IPS-18c (cell line): Measurements from ENCODE around the gene AHNAK.
"Not testable (repeated sequence)": the region's sequence is repeated elsewhere in the genome, so short reads cannot be mapped to it uniquely, and the experiment has no call there.

Experiments
- H3K4me3 ChIP-seq: 2 replicates; pipeline ENCODE4 v1.7.0; 2013; ENCODE audit warnings: low read depth, mild to moderate bottlenecking, low read length, moderate library complexity; ENCODE audit not compliant: insufficient read depth
- H3K9me3 ChIP-seq: one replicate; pipeline ENCODE4 v1.6.1; 2013; ENCODE audit warnings: mild to moderate bottlenecking, low read length, moderate library complexity; ENCODE audit not compliant: control insufficient read depth, insufficient read depth

AHNAK gene

DNA sequence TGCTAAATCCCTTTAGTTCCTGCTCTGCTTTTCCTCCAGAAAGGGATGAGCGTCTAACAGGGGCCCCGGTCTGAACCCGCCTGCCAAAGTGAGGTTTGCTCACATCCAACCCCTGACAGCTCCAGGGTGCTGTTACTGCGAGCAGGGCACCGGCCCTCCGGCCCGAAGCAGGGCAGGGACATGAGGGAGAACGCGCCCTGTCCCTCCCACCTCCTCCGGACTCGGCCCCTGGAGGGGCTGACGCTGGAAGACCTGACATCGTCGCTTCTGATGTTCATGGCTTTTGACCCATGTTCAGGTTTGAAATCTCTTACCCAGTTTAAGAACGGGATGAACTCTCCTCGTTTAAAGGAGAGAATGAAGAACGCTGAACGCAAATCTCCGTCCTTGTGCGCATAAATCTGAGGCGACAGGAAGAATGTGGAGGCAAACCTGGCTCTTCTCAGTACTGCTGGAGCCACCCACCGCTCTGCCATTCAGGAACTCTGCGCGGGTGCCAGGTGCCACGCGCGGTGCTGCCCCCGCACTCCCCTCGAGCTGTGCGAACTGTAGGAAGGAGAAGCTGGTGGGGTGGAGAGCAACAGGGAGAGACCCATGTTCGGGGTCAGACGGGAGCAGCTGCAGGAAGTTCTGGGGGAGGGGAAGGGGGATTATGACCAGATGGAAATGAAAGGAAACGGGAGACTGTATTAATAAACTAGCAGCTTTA lies 27.9 kb upstream of the AHNAK start:
- H3K9me3 ChIP-seq = no peaks in the 10 kb centered on the region
- H3K4me3 ChIP-seq = peak overlapping the region; percentile 66

DNA sequence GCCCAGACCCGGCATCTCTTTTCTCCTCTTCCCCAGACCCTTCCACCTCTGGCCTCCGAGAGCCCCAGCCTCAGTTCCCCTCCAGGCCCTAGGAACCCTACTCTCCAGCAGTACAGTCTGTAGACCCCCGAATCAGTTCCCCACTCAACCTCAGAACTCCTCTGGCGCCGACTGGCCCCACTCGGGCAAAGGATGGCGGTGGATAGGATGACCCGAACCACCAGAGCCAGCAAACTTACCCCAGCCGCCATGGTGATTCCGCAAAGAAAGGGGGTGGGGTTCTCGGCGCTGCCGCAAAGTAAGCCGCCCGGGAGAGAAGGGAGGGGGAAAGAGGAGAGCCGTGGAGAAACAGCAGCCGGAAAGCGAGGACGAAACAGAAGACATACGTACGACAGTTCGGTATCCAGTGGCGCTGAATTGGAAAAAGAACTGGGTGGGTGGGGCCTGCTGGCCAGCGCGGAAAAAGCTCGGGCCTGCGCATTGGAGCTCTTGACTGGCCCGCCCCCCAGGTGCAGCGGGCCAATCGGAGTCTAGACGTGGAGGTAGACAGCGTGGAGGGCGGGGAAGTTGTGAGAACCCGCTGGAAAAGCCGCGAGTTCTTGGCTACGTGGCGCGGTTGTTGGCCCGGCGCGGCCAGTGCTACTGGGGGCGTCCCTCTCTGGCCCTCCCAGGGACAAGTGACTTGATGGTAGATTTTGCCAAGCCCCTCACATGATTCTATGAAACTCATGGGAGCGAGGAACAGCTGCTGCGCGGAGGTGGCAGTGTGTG lies 27.2 kb upstream of the AHNAK start, which contains the start of gene EEF1G:
TSS of gene EEF1G (minus strand) at position 300 of the 771 bp plus-strand sequence. CDS start at position 251, 49 bp downstream.
- no peaks in the 10 kb centered on the region for H3K9me3 ChIP-seq
- peak within 1 kb of the TSS; percentile 89 for H3K4me3 ChIP-seq

DNA sequence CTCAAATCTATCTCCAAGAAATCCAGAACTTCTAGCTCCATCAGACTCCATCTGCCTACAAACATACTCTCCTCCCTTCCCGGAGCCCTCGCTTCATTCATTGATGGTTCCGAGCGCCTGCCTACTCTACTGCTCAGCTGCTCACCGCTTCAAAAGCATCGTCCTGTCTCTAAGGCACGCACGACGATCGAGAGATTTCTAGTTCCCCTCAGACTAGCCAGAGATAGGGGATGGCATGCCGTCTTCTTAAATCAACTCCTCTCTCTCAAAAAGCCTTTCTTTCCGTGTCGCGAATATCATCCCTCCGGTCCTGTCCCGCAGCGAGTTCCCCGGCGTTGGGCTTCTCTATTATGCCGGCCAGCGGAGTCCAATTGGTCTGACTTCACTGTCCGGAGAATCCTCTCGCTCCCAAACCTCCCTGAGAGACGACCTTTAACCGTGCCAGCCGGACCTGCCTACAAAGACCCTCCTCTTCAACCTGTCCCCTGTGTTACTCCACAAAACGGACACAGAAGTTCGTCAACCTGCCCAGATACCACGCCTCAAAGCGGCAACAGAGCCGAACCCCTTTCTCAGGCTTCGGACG lies 26.5 kb upstream of the AHNAK start:
- peak overlapping the region; percentile 89 for H3K4me3 ChIP-seq
- H3K9me3 ChIP-seq = no peaks in the 10 kb centered on the region

DNA sequence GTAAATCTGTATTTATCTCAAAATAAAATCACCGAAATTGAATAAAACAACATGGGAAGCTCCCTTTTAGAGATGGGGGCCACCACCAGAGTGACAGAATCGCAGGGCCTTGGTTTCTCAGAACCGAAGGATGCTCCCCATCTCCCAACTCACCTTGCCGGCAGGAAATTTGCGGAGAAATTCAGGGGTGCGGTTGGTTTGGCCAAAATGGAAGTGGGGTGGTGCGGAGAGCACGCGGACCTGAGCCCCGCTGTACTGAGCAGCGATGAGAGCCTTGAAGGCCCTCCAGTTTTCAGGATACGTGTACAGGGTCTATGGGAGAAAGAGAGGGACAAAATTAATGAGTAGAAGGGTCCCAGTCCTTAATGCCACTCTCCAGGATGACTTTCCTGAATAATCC lies 25.8 kb upstream of the AHNAK start:
- Histone ChIP-seq H3K9me3 (no peaks in the 10 kb centered on the region), H3K4me3 (peak overlapping the region; percentile 89)

DNA sequence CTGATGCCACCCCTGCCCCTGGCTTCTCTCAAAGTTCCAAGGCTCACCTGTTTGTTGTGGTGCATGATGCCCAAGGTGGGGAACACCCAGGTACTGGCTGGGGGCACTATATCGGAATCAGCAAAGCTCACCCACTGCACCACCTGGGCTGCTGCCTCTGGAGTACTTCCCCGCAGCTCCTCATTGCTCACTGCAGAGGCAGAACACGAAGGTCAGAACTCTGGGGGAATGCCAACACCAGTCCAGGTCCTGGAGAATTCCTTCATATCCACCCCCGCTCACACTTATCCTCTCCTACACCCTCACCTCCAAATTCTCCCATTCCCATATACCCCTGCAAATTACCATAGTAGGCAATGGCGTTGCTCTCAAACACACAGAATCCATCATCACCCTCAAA lies 24.9 kb upstream of the AHNAK start:
- not testable (repeated sequence) for H3K4me3 ChIP-seq, H3K9me3 ChIP-seq

DNA sequence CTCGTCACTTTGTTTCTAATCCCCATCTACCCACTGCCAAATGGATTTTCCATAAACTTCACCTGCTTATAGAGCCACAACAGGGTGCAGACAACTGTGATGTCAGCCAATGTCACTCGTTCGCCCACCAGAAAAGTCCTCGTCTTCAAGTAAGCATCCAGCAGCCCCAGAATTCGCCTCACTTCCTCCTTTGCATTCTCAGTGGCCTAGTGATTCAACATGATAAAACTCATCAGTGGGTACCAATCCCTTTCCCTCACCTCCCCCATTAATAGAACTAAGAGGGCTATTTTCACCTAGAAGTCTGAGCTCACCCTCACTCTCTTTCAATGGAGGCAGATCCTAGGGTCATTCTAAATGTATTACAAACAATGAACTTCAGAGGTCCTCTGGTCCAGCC lies 24.3 kb upstream of the AHNAK start:
- not testable (repeated sequence) for H3K4me3 ChIP-seq, H3K9me3 ChIP-seq

DNA sequence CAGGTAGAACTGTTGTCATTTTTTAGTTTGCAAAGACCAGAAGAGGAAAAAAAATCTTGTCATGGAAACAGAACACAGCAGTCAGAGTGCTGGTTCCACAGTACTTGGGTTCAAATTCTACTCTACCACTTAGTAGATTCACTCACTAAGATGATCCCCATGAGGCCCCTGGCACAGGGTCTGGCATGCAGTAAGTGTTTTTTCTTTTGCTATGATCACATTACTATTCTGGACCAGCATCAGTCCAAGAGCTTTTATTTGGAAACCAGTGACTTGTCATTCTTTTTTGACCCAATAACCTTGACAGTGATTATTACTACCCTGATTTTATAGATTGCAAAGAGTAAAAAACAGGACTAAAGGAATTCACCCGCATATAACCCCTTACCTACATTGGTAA lies 23.0 kb upstream of the AHNAK start:
- H3K4me3 ChIP-seq = no peak overlapping the region

DNA sequence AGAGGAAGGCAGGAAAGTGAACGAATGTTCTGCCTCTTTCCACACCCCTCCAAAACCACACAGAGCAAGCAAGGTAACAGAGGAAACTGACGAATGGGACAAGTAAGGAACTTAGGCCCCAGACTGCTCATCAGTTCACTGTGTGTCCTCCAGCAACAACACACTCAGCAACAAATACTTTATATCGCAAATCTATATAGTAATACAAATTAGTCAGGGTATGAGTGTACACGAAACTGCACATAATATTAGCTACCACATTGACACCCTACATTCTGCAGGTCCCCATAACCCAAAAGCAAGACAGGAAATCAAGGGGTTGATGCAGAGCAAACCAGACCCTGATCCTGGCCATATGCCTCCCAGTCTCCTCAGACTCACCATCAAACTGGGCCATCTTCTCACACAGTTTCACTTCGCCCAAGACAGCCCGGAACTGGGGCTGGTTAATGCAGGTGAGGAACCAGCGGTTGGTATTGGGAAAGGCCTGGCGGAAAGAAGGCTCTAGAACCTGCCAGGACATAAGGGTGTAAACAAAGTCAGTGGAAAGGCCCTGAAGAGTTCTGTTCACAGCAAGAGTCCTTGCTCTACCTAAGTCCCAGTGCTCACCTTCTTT lies 20.5 kb upstream of the AHNAK start:
- H3K9me3 ChIP-seq = no peaks in the 10 kb centered on the region
- no peak overlapping the region for H3K4me3 ChIP-seq

More for the DNA sequence above, 23.0 kb upstream of the AHNAK start:
- no peaks in the 10 kb centered on the region for H3K9me3 ChIP-seq

DNA sequence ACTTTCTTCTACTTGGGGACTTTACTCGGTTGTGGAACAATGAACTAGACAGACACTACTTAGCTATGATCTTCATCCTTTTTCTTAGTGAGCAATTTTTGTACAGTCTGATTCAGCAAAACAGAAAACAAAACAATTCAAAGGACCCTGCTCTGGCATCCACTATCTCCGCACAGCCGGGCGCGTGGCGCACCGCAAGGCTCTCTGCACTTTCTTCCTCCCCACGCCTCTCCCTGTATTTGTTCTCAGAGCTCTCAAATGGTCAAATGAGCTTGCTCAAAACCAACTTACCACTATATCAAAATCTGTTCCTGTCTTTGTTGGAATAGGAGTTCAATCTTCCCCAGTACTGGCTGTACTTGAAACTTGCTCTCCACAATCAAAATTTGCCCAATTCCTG lies 19.6 kb upstream of the AHNAK start:
- H3K9me3 ChIP-seq = no peaks in the 10 kb centered on the region
- H3K4me3 ChIP-seq = no peak overlapping the region

DNA sequence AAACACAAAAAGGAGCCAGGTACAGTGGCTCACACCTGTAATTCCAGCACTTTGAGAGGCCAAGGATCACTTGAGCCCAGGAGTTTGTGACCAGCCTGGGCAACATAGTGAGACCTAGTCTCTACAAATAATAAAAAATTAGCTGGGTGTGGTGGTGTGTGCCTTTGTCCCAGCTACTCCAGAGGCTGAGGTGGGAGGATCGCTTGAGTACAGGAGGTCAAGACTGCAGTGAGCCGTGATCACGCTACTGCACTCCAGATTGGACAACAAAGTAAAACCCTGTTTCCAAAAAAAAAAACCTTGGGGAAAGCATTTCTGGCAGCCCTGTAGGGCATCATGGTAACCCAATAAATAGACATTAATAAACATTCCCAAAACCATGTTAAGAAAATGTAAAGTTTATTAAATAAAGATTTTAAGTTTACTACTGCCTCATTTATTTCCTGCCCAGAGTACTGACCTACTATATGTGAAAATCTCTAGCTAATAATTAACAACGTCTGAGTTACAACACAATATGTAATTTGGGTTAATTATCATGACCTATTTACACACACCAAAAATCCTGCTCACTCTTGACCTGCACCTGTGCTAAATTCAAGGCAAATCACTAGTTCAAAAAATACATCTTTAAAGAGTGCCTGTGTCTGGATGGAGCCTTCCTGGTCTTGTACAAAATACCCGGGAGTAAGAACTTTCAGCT lies 18.6 kb upstream of the AHNAK start:
- no peak overlapping the region for H3K4me3 ChIP-seq
- no peaks in the 10 kb centered on the region for H3K9me3 ChIP-seq

DNA sequence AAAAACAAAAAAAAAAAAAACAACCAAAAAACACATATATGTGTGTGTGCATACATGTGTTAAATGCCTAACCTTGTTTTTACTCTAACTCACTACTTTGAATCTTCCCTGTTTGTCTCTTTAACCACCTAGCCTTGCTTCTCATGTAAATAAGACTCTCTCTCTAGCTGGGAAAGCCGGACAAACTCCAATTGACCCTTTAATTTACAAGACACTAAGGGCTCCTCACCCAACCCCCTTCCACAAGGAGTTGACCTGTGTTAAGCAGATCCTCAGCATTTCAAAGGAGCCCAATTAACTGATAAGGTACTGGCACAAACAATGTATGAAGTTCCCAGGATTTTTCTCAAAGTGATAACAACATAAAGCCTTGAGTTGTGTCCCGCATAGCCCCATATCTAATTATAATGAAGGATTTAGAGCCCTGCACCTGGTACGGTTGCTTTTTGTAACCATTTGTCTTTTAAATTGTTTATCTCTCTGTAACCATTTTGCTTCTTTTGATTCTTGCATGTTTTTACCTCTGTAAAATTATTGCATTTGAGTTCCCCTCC lies 15.1 kb upstream of the AHNAK start:
- not testable (repeated sequence) for H3K9me3 ChIP-seq, H3K4me3 ChIP-seq

DNA sequence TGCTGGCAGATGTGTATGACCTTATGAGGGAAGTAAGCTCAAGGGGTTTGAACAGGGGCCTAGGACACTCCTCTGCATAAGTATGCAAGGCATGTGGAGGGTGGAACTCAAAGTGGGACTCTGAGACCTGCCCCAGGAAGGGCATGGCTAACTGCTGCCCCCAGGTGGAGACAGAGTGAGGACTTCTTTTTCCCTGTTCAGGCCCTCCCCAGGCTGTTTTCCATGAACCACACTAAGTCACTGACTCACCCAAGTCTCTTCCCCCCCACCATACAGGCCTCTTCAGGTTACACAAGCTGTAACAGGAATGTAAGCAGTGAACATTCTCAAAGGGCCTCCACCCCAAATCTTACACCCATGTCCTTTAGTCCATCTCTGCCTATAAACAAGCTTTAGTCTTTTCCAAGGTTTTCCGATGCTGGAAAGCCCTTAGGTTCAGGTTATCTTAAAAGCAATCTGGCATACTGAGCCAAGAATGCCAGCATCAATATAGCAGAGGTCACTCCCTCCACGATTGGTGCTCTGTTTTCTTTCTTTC lies 14.0 kb upstream of the AHNAK start:
- Histone ChIP-seq H3K4me3 (no peak overlapping the region), H3K9me3 (no peaks in the 10 kb centered on the region)

DNA sequence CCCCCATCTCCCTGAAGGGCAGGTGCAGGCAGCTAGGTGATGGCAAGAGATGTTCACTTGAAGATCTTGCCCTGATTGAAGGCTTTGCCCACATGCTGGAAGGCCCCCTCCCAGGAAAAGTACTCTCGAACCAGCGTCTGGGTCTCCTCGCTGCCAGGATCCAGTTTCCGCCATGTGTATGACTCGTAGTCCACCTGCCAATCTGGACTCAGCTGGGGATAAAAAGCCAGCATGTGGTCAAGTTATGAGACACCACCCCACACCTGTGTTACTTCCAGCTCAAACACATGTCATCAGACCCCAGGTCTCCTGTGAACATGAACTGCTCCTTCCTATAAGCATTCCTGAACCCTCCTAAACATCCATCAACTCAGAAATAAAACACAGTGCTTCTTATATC lies 13.0 kb upstream of the AHNAK start:
- H3K9me3 ChIP-seq, H3K4me3 ChIP-seq: not testable (repeated sequence)

DNA sequence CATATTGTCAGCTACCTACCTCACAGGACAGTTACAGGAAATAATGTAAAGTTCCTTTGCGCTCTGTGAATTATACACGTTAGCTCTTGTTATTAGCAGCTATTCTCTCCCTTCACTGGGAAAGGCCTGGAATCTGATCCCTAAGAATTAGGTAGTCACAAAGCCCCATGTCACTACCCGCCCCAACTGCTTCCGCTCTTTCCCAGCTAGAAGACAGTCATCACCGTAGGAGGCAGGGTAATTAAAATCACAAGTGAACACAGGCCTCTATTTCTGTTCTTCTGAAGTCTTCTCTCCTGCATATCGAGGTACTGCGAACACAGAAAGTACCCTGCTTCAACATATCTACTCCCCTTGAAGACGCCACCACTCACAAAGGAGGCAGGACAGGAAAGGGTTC lies 12.6 kb upstream of the AHNAK start:
- Histone ChIP-seq H3K9me3 (no peaks in the 10 kb centered on the region), H3K4me3 (no peak overlapping the region)

DNA sequence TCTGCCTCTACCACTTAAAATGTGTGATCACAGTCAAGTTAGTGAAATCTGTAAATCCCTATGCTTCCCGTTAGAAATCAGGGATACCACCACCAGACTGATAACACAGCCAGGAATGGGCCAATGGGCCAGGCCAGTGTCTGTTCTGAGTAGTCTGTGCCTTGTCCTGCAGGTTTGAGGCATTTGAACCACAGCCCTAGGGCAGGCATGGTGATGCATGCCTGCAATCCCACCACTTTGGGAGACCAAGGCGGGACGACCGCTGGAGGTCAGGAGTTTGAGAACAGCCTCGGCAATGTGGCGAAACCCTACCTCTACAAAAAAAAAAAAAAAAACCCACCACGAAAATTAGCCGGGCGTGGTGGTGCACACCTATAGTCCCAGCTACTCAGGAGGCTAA lies 12.1 kb upstream of the AHNAK start:
- Histone ChIP-seq H3K9me3 (no peaks in the 10 kb centered on the region), H3K4me3 (no peak overlapping the region)

DNA sequence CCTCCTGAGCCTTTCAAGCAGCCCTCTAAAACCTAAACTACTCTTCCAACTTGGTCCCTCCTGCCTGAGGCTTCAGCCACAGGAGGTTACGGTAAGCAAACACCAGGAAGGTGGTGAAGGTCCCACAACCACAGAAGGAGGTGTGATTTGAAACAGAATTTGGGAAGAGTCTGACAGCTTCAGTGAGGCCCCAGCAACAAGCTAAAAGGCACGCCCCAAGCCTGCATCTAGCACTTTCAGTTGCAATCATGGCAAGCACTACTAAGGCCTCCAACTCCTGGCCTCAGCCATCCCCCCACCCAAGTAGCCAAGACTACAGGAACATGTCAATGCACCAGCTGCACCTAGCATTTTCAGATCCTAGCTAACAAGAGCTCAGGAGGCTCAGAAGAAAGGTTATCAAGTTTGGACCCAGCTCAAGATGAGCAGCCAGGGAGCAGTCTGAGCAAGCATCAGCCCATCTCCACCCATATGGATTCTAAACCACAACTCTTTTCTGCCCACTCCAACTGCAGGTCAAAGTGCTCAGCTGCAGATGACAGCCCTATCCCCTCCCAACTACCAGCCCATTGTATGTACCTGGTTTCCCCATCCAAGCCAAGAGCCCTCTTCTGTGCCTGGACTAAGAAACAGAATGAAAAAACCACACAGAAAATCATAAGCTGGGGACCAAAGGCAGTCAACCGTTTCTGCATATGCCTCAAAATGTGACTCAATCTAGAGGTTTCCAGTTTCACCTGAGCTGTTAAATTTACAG lies 10.4 kb upstream of the AHNAK start:
- H3K9me3 ChIP-seq = no peaks in the 10 kb centered on the region

More for the DNA sequence above, 10.4 kb upstream of the AHNAK start:
- peak overlapping the region; percentile 9; the same call in 1 of the 2 replicates for H3K4me3 ChIP-seq
